Stimulated activated CD8-positive, alpha-beta memory T cell treated with anti-CD3 and anti-CD28 coated beads, Interleukin-12 subunit alpha, Interleukin-12 subunit beta, amount 100 ng/mL, for 24 hours (primary cell): ENCODE results near the gene CUL1.
A peak's percentile ranks its signal among the peaks of the same experiment; 100 is the strongest.
"Not testable (repeated sequence)": the region's sequence is repeated elsewhere in the genome, so short reads cannot be mapped to it uniquely, and the experiment has no call there.

Source experiments
- DNase-seq: peaks from one replicate; pipeline ENCODE4 v3.0.0-alpha.2; 2020; ENCODE audit errors: extremely low read depth

CUL1 gene

GRCh38 chr7:148697256-148698006, 1.3 kb upstream of the CUL1 start:
- DNase-seq = peak; percentile 25

GRCh38 chr7:148698007-148698396, 701 bp upstream of the CUL1 start:
- no peak for DNase-seq

- DNase-seq = peak; percentile 14
These were observed 500 bp downstream of the CUL1 start for GRCh38 chr7:148699024-148699781.

- DNase-seq = no peak
These were observed 1.3 kb downstream of the CUL1 start for GRCh38 chr7:148699782-148700629.

GRCh38 chr7:148700661-148701064, 2.0 kb downstream of the CUL1 start:
- no peak for DNase-seq

- no peak for DNase-seq
These were observed 2.7 kb downstream of the CUL1 start for GRCh38 chr7:148701414-148701813.

GRCh38 chr7:148702876-148703670, 4.4 kb downstream of the CUL1 start:
- DNase-seq = no peak

GRCh38 chr7:148703671-148703962, 4.9 kb downstream of the CUL1 start:
- DNase-seq = not testable (repeated sequence)

GRCh38 chr7:148704189-148704588, 5.5 kb downstream of the CUL1 start:
- DNase-seq = no peak

GRCh38 chr7:148704970-148705369, 6.3 kb downstream of the CUL1 start:
- no peak for DNase-seq

GRCh38 chr7:148706368-148706767, 7.7 kb downstream of the CUL1 start:
- no peak for DNase-seq

GRCh38 chr7:148708026-148708885, 9.6 kb downstream of the CUL1 start:
- no peak for DNase-seq

GRCh38 chr7:148709014-148709413, 10.3 kb downstream of the CUL1 start:
- DNase-seq = no peak

GRCh38 chr7:148710426-148710825, 11.7 kb downstream of the CUL1 start:
- DNase-seq = not testable (repeated sequence)

GRCh38 chr7:148711191-148712102, 12.7 kb downstream of the CUL1 start:
- DNase-seq = no peak

- DNase-seq = no peak
These were observed 14.1 kb downstream of the CUL1 start for GRCh38 chr7:148712678-148713329.

- DNase-seq = no peak
These were observed 15.8 kb downstream of the CUL1 start for GRCh38 chr7:148714498-148714897.

GRCh38 chr7:148715027-148715426, 16.3 kb downstream of the CUL1 start:
- DNase-seq = no peak

GRCh38 chr7:148717266-148717793, 18.6 kb downstream of the CUL1 start:
- DNase-seq = no peak
